Measurements from ENCODE around the gene AICDA.

AICDA gene

DNA sequence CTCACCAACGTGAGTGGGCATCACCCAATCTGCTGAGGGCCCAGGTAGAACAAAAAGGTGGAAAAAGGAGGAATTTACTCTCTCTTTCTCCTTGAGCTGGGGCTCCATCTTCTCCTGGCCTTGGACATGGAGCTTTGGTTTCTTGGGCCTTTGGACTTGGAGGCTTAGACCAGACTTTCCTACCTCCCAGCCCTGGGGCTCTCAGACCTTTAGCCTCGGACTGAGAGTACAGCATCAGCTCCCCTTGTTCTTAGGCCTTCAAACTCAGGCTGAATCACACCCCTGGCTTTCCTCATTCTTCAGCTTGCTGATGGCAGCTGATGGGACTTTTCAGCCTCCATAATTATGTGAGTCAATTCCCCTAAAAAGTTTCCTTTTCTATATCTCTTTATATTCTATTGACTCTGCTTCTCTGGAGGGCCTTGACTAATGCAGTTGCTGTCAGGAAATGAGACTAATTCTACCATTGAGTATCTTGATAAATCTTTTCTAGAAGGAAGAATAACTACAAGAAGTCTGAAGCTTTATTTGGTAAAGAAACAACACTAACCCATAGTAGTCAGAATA, 56.0 kb downstream of the AICDA start:
- no peak for DNase-seq (ENCODE audit: low read depth)
- H3K4me3 ChIP-seq (ENCODE audit: low read length), result no peak overlapping the region
- no peak for TF ChIP-seq CTCF (conservative IDR thresholded peaks at IDR 0.05; ENCODE audit: low read depth, low read length)

GRCh38 chr12:8554451-8555195, 58.0 kb downstream of the AICDA start:
- DNase-seq (ENCODE audit: low read depth), result peak; percentile 10
- no peak for TF ChIP-seq CTCF (conservative IDR thresholded peaks at IDR 0.05; ENCODE audit: low read depth, low read length)
- H3K4me3 ChIP-seq (ENCODE audit: low read length), result no peak overlapping the region

GRCh38 chr12:8553088-8553627, 59.5 kb downstream of the AICDA start:
- no peak overlapping the region for H3K4me3 ChIP-seq (ENCODE audit: low read length)
- DNase-seq (ENCODE audit: low read depth), result no peak
- TF ChIP-seq CTCF (conservative IDR thresholded peaks at IDR 0.05; ENCODE audit: low read depth, low read length), result no peak
